SK-N-SH treated with all-trans-retinoic acid at 6 μM for 48 hours (cell line): ENCODE results near the gene CTCFL.

Source experiments
- ARNTL ChIP-seq: fragments of 450-650 bp; formaldehyde crosslinking; IDR thresholded peaks from 2 replicates; pipeline ENCODE4 v1.5.0; 2020; ENCODE audit warnings: low read depth, mild to moderate bottlenecking, moderate library complexity, borderline replicate concordance
- CSDC2 ChIP-seq: fragments of 250-450 bp; sonication (Bioruptor Pico); IDR thresholded peaks from 2 replicates; pipeline ENCODE4 v1.5.0; 2020; ENCODE audit warnings: mild to moderate bottlenecking, moderate library complexity
- GLIS3 ChIP-seq: fragments of 250-450 bp; sonication (Bioruptor Pico); IDR thresholded peaks from 2 replicates; pipeline ENCODE4 v1.5.0; 2020; ENCODE audit warnings: mild to moderate bottlenecking, moderate library complexity
- TCF4 ChIP-seq: fragments of 250-450 bp; sonication (Bioruptor Pico); IDR thresholded peaks from 2 replicates; pipeline ENCODE4 v1.8.0; 2021; ENCODE audit warnings: mild to moderate bottlenecking, moderate library complexity, borderline replicate concordance

- no peak for TF ChIP-seq TCF4
- no peak for TF ChIP-seq CSDC2 (CRISPR knock-in tag)
- TF ChIP-seq GLIS3 = no peak
- no peak for TF ChIP-seq ARNTL (CRISPR knock-in tag)
Observed at GRCh38 chr20:57505979-57506378, 19.0 kb downstream of the CTCFL start.
